NCI-H526 (cell line): ENCODE results near the gene PHLDA1.
A peak's percentile ranks its signal among the peaks of the same experiment; 100 is the strongest.

Experiments used
- DNase-seq, 2 experiments: peaks; one replicate each; lab custom pipeline; 2025; lab: John Stamatoyannopoulos, UW

PHLDA1 gene

GRCh38 chr12:76031414-76032042, at the start of gene PHLDA1:
PHLDA1 (minus strand) TSS chr12:76031776.
- DNase-seq = peak; percentile 83 to 94

- DNase-seq = peak; percentile 14 to 67
These were observed 49.3 kb upstream of the PHLDA1 start for GRCh38 chr12:76080729-76081415.

DNA sequence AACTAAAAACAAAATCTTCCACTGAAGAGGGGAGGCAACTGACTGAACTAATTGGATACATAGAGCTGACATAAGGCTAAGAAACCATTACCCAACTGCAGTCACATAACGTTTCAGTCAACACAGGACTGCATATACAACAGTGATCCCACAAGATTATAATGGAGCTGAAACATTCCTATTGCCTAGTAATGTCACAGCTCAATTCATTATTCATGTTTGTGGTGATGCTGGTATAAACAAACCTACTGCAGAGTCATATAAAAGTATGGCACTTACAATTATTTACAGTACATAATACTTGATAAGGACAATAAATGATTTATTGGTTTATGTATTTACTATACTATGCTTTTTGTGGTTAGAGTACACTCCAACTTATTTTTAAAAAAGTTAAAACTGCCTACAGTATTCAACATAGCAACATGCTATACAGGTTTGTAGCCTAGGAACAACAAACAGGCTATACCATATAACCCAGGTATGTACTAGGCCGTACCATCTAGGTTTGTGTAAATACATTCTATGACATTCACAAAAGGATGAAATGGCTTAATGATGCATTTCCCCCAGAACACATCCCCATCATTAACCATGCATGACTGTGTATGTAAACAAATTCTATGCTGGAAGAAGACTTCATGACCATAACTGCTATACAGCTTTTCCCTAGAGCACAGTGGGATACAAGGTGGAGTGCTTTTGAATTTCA, 48.6 kb upstream of the PHLDA1 start:
- DNase-seq = peak; percentile 61 to 70

- DNase-seq = no peak
These were observed 47.2 kb upstream of the PHLDA1 start for GRCh38 chr12:76078748-76079147.

GRCh38 chr12:76075448-76075847, 43.9 kb upstream of the PHLDA1 start:
- no peak for DNase-seq

GRCh38 chr12:76074701-76075336, 43.2 kb upstream of the PHLDA1 start:
- DNase-seq = no peak

- DNase-seq = no peak
These were observed 42.0 kb upstream of the PHLDA1 start for GRCh38 chr12:76073561-76073960.

- DNase-seq = no peak
These were observed 41.0 kb upstream of the PHLDA1 start for GRCh38 chr12:76072568-76072967.

DNA sequence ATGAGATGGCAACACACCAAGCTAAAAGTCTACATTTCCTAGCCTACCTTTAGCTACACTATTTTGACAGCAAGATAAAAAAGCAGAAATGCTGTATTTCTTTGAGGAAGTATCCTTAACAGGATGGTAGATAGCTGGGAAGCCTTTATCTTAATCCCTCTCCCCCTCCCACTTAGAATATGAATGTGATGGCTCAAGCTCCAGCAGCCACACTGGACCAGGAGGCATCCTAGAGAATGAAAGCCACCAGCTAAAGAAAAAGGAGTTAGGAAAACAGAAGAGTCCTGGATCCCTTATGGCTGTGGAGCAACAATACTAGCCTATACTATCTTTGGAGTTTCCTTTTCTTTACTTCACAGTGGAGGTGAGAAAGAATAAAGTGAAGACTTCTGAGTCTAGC, 37.8 kb upstream of the PHLDA1 start:
- no peak for DNase-seq

DNA sequence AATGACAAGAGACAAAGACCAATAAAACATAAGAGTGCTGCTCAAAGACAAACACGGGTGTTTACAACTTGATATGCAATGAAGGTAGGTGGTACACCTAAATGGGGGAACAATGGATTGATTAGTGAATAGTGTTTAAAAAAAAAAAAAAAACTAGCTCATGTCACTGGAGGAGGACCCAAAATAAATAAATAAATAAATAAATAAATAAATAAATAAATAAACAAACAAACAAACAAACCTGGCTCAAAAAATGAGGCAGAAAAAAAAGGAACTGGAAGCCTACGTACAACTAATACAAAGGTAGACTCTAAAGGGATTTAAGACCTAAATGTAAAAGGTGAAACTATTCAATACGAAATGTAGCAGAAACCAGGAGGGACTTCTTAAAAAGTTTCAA, 34.3 kb upstream of the PHLDA1 start:
- DNase-seq = no peak

GRCh38 chr12:76064904-76065303, 33.3 kb upstream of the PHLDA1 start:
- DNase-seq = no peak

DNA sequence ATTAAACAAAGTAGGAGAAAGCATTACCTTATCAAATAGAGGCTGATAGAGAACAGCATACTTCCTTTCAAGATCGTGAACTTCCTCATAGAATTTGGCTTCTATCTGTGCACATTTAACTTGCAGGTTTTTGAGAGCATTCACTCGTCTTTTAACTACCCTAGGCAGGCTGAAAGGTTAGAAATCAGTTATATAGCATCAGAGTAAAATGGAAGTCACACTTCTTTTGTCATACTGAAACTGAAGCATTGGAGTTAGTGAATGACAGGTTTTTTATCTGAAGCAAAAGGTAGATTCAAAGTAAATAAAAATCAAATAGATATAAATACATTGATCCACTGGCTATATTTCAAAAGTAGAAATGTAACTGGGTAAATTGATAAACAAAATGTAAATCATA, 28.5 kb upstream of the PHLDA1 start:
- no peak for DNase-seq

GRCh38 chr12:76057326-76057725, 25.8 kb upstream of the PHLDA1 start:
- no peak for DNase-seq

- peak in 1 of 2 experiments; percentile 17 for DNase-seq
These were observed 23.8 kb upstream of the PHLDA1 start for GRCh38 chr12:76055393-76055792.

GRCh38 chr12:76049575-76050251, 18.1 kb upstream of the PHLDA1 start:
- no peak for DNase-seq

- DNase-seq = no peak
These were observed 16.2 kb upstream of the PHLDA1 start for GRCh38 chr12:76047742-76048141.

DNA sequence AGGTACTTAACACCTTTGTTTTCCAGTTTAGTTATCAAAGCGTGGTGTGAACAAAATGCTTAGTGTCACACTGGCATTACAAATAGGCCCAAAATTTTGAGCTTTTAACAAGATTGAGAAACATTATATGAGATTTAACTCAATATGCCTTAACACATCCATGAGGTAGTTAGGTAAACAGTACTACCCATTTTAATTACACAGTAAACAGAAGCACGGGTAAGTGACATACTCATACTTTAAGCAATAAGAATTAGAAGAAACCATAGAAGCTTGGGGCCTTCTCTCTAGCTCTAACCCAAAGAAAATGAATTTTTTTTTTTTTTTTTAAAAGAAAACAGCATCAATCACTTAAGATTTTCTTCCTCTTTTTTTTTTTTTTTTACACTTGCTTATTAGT, 15.5 kb upstream of the PHLDA1 start:
- no peak for DNase-seq

GRCh38 chr12:76043377-76043776, 11.8 kb upstream of the PHLDA1 start:
- DNase-seq = no peak

DNA sequence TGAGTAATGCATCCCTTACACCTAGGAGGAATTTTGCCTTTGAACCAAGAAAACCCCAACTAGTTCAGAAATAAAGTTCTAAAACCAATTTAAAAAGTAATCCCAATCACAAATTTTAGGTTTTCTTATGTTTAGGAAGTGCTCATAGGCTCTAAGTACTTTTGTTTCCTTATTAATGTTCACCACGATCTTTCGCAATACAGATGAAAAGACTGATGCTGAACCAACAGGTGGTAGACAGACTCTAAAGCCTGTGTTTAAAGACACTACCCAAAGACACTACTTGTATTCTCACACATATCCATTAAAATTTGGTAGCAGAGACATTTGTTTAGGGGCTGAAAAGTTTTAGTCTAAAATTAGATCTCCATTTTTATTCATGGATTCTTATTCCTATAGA, 10.6 kb upstream of the PHLDA1 start:
- no peak for DNase-seq

DNA sequence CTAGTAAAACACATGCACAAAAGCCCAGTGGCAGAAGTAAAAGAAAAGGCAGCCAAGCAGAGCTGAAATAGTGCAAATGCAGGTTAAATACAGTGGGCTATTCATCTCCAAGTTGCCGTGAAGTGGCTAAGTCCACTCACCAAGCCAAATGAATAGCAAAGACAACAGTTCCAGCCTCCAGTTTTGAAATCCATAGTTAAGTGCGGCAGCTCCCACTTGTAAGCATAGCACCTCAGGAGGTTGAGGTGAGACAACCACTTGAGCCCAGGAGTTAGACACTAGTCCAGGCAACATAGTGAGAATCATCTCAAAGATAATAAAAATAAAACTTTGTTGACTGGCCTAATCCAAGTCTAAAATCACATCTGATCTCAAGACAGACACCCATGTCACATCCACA, 9.8 kb upstream of the PHLDA1 start:
- DNase-seq = no peak

DNA sequence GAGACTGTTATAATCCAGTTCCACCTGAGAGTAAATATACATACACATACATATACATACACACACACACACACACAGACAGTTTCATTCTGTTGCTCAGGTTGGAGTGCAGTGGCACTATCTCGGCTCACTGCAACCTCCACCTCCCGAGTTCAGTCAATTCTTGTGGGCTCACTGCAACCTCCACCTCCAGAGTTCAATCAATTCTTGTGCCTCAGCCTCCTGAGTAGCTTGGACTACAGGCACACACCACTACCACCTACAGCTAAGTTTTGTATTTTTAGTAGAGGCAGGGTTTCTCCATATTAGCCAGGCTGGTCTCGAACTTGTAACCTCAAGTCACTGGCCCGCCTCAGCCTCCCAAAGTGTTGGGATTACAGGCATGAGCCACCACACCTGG, 8.9 kb upstream of the PHLDA1 start:
- no peak for DNase-seq

GRCh38 chr12:76038176-76038575, 6.6 kb upstream of the PHLDA1 start:
- no peak for DNase-seq
